HG02885 (cell line): ENCODE data around the gene SLC38A1.
A peak's percentile ranks its signal among the peaks of the same experiment; 100 is the strongest.

Experiments used
- ATAC-seq: cut with Tn5 transposase; IDR thresholded peaks from one replicate; pipeline ENCODE4 v1.9.1; 2021; ENCODE audit warnings: mild to moderate bottlenecking; ENCODE audit not compliant: unreplicated experiment, poor library complexity

SLC38A1 gene

GRCh38 chr12:46237371-46238045, 31.3 kb downstream of the SLC38A1 start:
- ATAC-seq, result no peak

GRCh38 chr12:46234000-46234399, 34.8 kb downstream of the SLC38A1 start:
- ATAC-seq, result no peak

GRCh38 chr12:46233423-46233822, 35.4 kb downstream of the SLC38A1 start:
- ATAC-seq, result no peak

- no peak for ATAC-seq
Observed at GRCh38 chr12:46230983-46231382, 37.9 kb downstream of the SLC38A1 start.

- no peak for ATAC-seq
Observed at GRCh38 chr12:46230306-46230705, 38.5 kb downstream of the SLC38A1 start.

GRCh38 chr12:46227616-46228015, 41.2 kb downstream of the SLC38A1 start:
- no peak for ATAC-seq

GRCh38 chr12:46224386-46224785, 44.5 kb downstream of the SLC38A1 start:
- ATAC-seq, result no peak

GRCh38 chr12:46223047-46223446, 45.8 kb downstream of the SLC38A1 start:
- no peak for ATAC-seq

- no peak for ATAC-seq
Observed at GRCh38 chr12:46222636-46223035, 46.2 kb downstream of the SLC38A1 start.

- ATAC-seq, result no peak
Observed at GRCh38 chr12:46221255-46222128, 47.4 kb downstream of the SLC38A1 start.

GRCh38 chr12:46219877-46220655, 48.8 kb downstream of the SLC38A1 start:
- ATAC-seq, result no peak

- no peak for ATAC-seq
Observed at GRCh38 chr12:46219132-46219876, 49.5 kb downstream of the SLC38A1 start.

- no peak for ATAC-seq
Observed at GRCh38 chr12:46218322-46219095, 50.3 kb downstream of the SLC38A1 start.

- ATAC-seq, result peak; percentile 71
Observed at GRCh38 chr12:46217541-46218321, 51.1 kb downstream of the SLC38A1 start.

- ATAC-seq, result peak; percentile 49
Observed at GRCh38 chr12:46214668-46215436, 54.0 kb downstream of the SLC38A1 start.

- no peak for ATAC-seq
Observed at GRCh38 chr12:46212108-46212982, 56.5 kb downstream of the SLC38A1 start.

GRCh38 chr12:46210873-46211439, 57.9 kb downstream of the SLC38A1 start:
- no peak for ATAC-seq
